HCT116 (cell line): ENCODE measurements around the gene OR52A1. TPM values are rescaled to one million over a fixed set of nuclear protein-coding genes. Genes with fewer than 3 reads are reported as not detected.

ENCODE experiments used
- ATAC-seq: fragments of 200-7000 bp; cut with Tn5 transposase; 2 replicates; pipeline ENCODE4 v1.9.1; 2020; ENCODE audit warnings: mild to moderate bottlenecking, moderate library complexity
- BruUV-seq: library from RNA; stranded (reverse); fragments of 400-500 nt; replicated peaks from 2 replicates; lab custom pipeline; 2021; lab: Mats Ljungman, UMichigan
- CTCF ChIA-PET: fragments of 300-600 bp; sonication (Branson Sonifier 250); formaldehyde crosslinking; loops from one replicate; lab custom pipeline; 2021; ENCODE audit warnings: antibody characterized with exemption; lab: Charles Lee
- POLR2A ChIA-PET: fragments of 300-600, 350-600 bp; sonication (Branson Sonifier 250); formaldehyde crosslinking; loops from one replicate; lab custom pipeline; 2021; ENCODE audit warnings: antibody characterized with exemption; lab: Charles Lee
- RAD21 ChIA-PET, 2 experiments: fragments of 300-600 bp; sonication (Branson Sonifier 250); formaldehyde crosslinking; loops; one replicate each; lab custom pipeline; 2023; ENCODE audit warnings: low total read pairs in 2 of 2; ENCODE audit not compliant: uncharacterized antibody in 2 of 2, unreplicated experiment in 2 of 2, low non-redundant PET in 1 of 2; lab: Charles Lee
- DNase-seq: peaks from one replicate; pipeline ENCODE4 v3.0.0-alpha.2; 2010; ENCODE audit warnings: low read depth, low spot score
- H2AFZ ChIP-seq: fragments of 200-600 bp; shearing (Covaris generic), sonication (generic); 2 replicates; pipeline ENCODE4 v1.6.1; 2017; ENCODE audit warnings: low read depth, mixed run types, mixed read lengths, antibody characterized with exemption, low read length; ENCODE audit not compliant: poor library complexity, severe bottlenecking
- H3K27ac ChIP-seq: 2 replicates; pipeline ENCODE4 v1.5.1; 2012; ENCODE audit warnings: low read depth, low read length
- H3K27me3 ChIP-seq: fragments of 200-600 bp; sonication (generic); 2 replicates; pipeline ENCODE4 v1.6.1; 2016; ENCODE audit warnings: mixed run types, low read length, mixed read lengths; ENCODE audit not compliant: insufficient read depth
- H3K36me3 ChIP-seq, 2 experiments: fragments of 200-500 bp in 1 of 2; fragments of 200-600 bp in 1 of 2; sonication (Bioruptor generic) in 1 of 2; sonication (generic) in 1 of 2; 2 replicates each; pipeline versions ENCODE4 v1.5.1 to v1.6.1; 2014 to 2016; ENCODE audit warnings: low read length in 2 of 2, inconsistent platforms in 1 of 2, mixed read lengths in 1 of 2, mixed run types in 1 of 2; ENCODE audit not compliant: insufficient read depth in 2 of 2, control insufficient read depth in 1 of 2
- H3K4me1 ChIP-seq, 2 experiments: fragments of 200-600 bp in 1 of 2; sonication (generic) in 1 of 2; 2 replicates each; pipeline versions ENCODE4 v1.5.1 to v1.6.1; 2012 to 2017; ENCODE audit warnings: low read length in 2 of 2, inconsistent platforms in 1 of 2, mild to moderate bottlenecking in 1 of 2, mixed read lengths in 1 of 2, mixed run types in 1 of 2, moderate library complexity in 1 of 2; ENCODE audit not compliant: insufficient read depth in 2 of 2, control insufficient read depth in 1 of 2
- H3K4me2 ChIP-seq: fragments of 200-600 bp; sonication (generic); 2 replicates; pipeline ENCODE4 v1.6.1; 2017; ENCODE audit warnings: mixed run types, low read length, mixed read lengths
- H3K4me3 ChIP-seq, 2 experiments: fragments of 200-600 bp in 1 of 2; sonication (generic) in 1 of 2; replicated peaks in 1 of 2; 2 replicates each; pipeline ENCODE4 v1.5.1; 2011 to 2016; ENCODE audit warnings: low read length in 2 of 2, control low read depth in 1 of 2, low read depth in 1 of 2, mild to moderate bottlenecking in 1 of 2, mixed read lengths in 1 of 2, mixed run types in 1 of 2
- H3K79me2 ChIP-seq: fragments of 200-600 bp; sonication (generic); 2 replicates; pipeline ENCODE4 v1.6.1; 2017; ENCODE audit warnings: mild to moderate bottlenecking, mixed run types, low read length, moderate library complexity, mixed read lengths; ENCODE audit not compliant: insufficient read depth
- H3K9ac ChIP-seq: fragments of 200-600 bp; sonication (generic); 2 replicates; pipeline ENCODE4 v1.6.1; 2016; ENCODE audit warnings: low read length, mixed read lengths
- H3K9me2 ChIP-seq: fragments of 200-600 bp; sonication (generic), shearing (Covaris generic); 2 replicates; pipeline ENCODE4 v1.6.1; 2017; ENCODE audit warnings: mixed run types, mild to moderate bottlenecking, moderate library complexity; ENCODE audit not compliant: insufficient read depth
- H3K9me3 ChIP-seq, 2 experiments: fragments of 200-500 bp in 1 of 2; fragments of 200-600 bp in 1 of 2; sonication (Bioruptor generic) in 1 of 2; sonication (generic) in 1 of 2; 2 replicates each; pipeline ENCODE4 v1.6.1; 2014 to 2017; ENCODE audit warnings: low read length in 2 of 2, mixed read lengths in 2 of 2, inconsistent platforms in 1 of 2, low read depth in 1 of 2, mild to moderate bottlenecking in 1 of 2, mixed run types in 1 of 2, moderate library complexity in 1 of 2; ENCODE audit not compliant: control insufficient read depth in 1 of 2, insufficient read depth in 1 of 2
- H4K20me1 ChIP-seq: fragments of 200-600 bp; sonication (generic), shearing (Covaris generic); 2 replicates; pipeline ENCODE4 v1.6.1; 2017; ENCODE audit warnings: mixed run types, mild to moderate bottlenecking, moderate library complexity; ENCODE audit not compliant: insufficient read depth
- ATF3 ChIP-seq: IDR thresholded peaks from 2 replicates; pipeline ENCODE4 v1.6.1; 2012
- CBX3 ChIP-seq: IDR thresholded peaks from 2 replicates; pipeline ENCODE4 v1.6.1; 2012; ENCODE audit warnings: low read depth
- CEBPB ChIP-seq: IDR thresholded peaks from 2 replicates; pipeline ENCODE4 v1.6.1; 2012; ENCODE audit warnings: low read depth
- EGR1 ChIP-seq: IDR thresholded peaks from 2 replicates; pipeline ENCODE4 v1.6.1; 2012; ENCODE audit warnings: low read depth
- EZH2phosphoT487 ChIP-seq: fragments of 200-600 bp; IDR thresholded peaks from 2 replicates; pipeline ENCODE4 v1.6.1; 2018; ENCODE audit warnings: antibody characterized with exemption, borderline replicate concordance
- JUND ChIP-seq: IDR thresholded peaks from 2 replicates; pipeline ENCODE4 v1.6.1; 2012
- MAX ChIP-seq: IDR thresholded peaks from 2 replicates; pipeline ENCODE4 v1.6.1; 2012
- POLR2A ChIP-seq: IDR thresholded peaks from 2 replicates; pipeline ENCODE4 v1.7.0; 2011; ENCODE audit warnings: borderline replicate concordance; ENCODE audit not compliant: insufficient read depth, insufficient read length; ENCODE audit errors: extremely low read depth
- POLR2AphosphoS5 ChIP-seq: IDR thresholded peaks from 2 replicates; pipeline ENCODE4 v1.6.1; 2011; ENCODE audit warnings: mild to moderate bottlenecking, low read depth, low read length, moderate library complexity
- SIN3A ChIP-seq: IDR thresholded peaks from 2 replicates; pipeline ENCODE4 v1.6.1; 2012; ENCODE audit warnings: low read depth
- SRF ChIP-seq: IDR thresholded peaks from 2 replicates; pipeline ENCODE4 v1.6.1; 2012; ENCODE audit warnings: low read depth
- YY1 ChIP-seq: IDR thresholded peaks from 2 replicates; pipeline ENCODE4 v1.6.1; 2011; ENCODE audit warnings: low read length, low read depth, moderate library complexity, mild to moderate bottlenecking; ENCODE audit not compliant: insufficient replicate concordance; ENCODE audit errors: extremely low read depth
- ZFX ChIP-seq: fragments of 450-650 bp; IDR thresholded peaks from 2 replicates; pipeline ENCODE4 v1.6.1; 2017
- intact Hi-C: fragments of 100-400 bp; cut with micrococcal nuclease; formaldehyde crosslinking; loops from 2 replicates; pipeline ENCODE4 v1.10.0; 2022
- total RNA-seq: library from RNA; stranded (reverse); gene quantifications from one replicate; pipeline ENCODE4 v1.2.1, GENCODE V29; 2021; ENCODE audit not compliant: unreplicated experiment

The OR52A1 gene
- total RNA-seq, 1 experiment from 2014 or later: not detected

GRCh38 chr11:5129457-5129877, 25.1 kb downstream of the OR52A1 start:
- TF ChIP-seq CEBPB: peak; percentile 42; the same call in 1 of the 2 replicates
- no peak for TF ChIP-seq MAX
- TF ChIP-seq ZFX: no peak
- no peak for TF ChIP-seq POLR2A
- no peak for TF ChIP-seq EGR1
- TF ChIP-seq EZH2phosphoT487: no peak
- 0 out of 2 replicates have a peak, but pooled peaks have one; percentile 28 for TF ChIP-seq ATF3
- TF ChIP-seq SIN3A: no peak
- TF ChIP-seq POLR2AphosphoS5: no peak
- ChIA-PET POLR2A (interaction anchor here (1.0 kb wide), 1 partner anchor 24 kb away, joined by 4 read pairs; no protein-coding TSS in a partner anchor), RAD21 (no interaction called here), CTCF (interaction anchor here (1.0 kb wide), 1 partner anchor 252 kb away, joined by 3 read pairs; no protein-coding TSS in a partner anchor)
- no TSS peak for BruUV-seq
- Histone ChIP-seq H3K9me3 (no peaks in the 10 kb centered on the region), H3K4me1 (no peaks in the 10 kb centered on the region), H4K20me1 (no peaks in the 10 kb centered on the region), H3K4me3 (no peak overlapping the region), H3K27me3 (peaks cover 43% of the 10 kb centered on the region), H3K79me2 (no peaks in the 10 kb centered on the region), H3K9ac (no peak overlapping the region), H3K27ac (no peak overlapping the region), H2AFZ (no peak overlapping the region), H3K9me2 (no peaks in the 10 kb centered on the region), H3K36me3 (no peaks in the 10 kb centered on the region), H3K4me2 (no peak overlapping the region)
- DNase-seq (no peak), ATAC-seq (peak; percentile 57)
- intact Hi-C loops: loop anchor here (10.0 kb wide), 1 partner anchor 505 kb away; no protein-coding TSS in a partner anchor

- Histone ChIP-seq H3K9me3 (no peaks in the 10 kb centered on the region), H4K20me1 (no peaks in the 10 kb centered on the region), H3K36me3 (no peaks in the 10 kb centered on the region), H3K4me2 (no peak overlapping the region), H2AFZ (no peak overlapping the region), H3K9me2 (no peaks in the 10 kb centered on the region), H3K27me3 (peaks cover 62% of the 10 kb centered on the region), H3K4me1 (no peaks in the 10 kb centered on the region), H3K9ac (no peak overlapping the region), H3K27ac (no peak overlapping the region), H3K4me3 (no peak overlapping the region), H3K79me2 (no peaks in the 10 kb centered on the region)
- no TSS peak for BruUV-seq
- intact Hi-C loops: loop anchor here (1.0 to 10.0 kb wide), 6 partner anchors 167 to 683 kb away; partner anchors contain the start of gene OR52N2
- DNase-seq (no peak), ATAC-seq (no peak)
- TF ChIP-seq ZFX (no peak), CBX3 (no peak), YY1 (no peak), JUND (no peak), SRF (no peak)
- RAD21 ChIA-PET: interaction anchor here in 1 of 2 experiments (0.8 kb wide), 1 partner anchor 13 kb away, joined by 3 read pairs; the partner anchor contains the start of gene OR52A5
- POLR2A ChIA-PET: no interaction called here
- CTCF ChIA-PET: interaction anchor here (0.7 to 1.8 kb wide), 8 partner anchors 13 to 766 kb away, joined by 3 to 7 read pairs (median 4); partner anchors contain the start of gene OR52A5
Measured at GRCh38 chr11:5124891-5125620, 29.5 kb downstream of the OR52A1 start.
